Tibial nerve (tissue), 3 donors: ENCODE results near the gene RUFY2.

ENCODE experiments used
- POLR2A ChIP-seq, 2 donors: fragments of 450-650 bp; IDR thresholded peaks; one replicate each; pipeline ENCODE4 v1.6.1; 2017; ENCODE audit warnings: antibody characterized with exemption in 2 of 2, mild to moderate bottlenecking in 2 of 2, moderate library complexity in 2 of 2
- TF ChIP-seq, protein P1 (sequence below), 5 experiments: fragments of 200-600 bp in 3 of 5; fragments of 450-650 bp in 2 of 5; sonication (generic) in 3 of 5; IDR thresholded peaks; one replicate each; pipeline ENCODE4 v1.5.1; 2016 to 2019; ENCODE audit warnings: antibody characterized with exemption in 5 of 5, mild to moderate bottlenecking in 3 of 5, moderate library complexity in 2 of 5

- no peak for TF ChIP-seq POLR2A (IDR thresholded peaks at IDR 0.05)
- TF ChIP-seq, protein P1, sequence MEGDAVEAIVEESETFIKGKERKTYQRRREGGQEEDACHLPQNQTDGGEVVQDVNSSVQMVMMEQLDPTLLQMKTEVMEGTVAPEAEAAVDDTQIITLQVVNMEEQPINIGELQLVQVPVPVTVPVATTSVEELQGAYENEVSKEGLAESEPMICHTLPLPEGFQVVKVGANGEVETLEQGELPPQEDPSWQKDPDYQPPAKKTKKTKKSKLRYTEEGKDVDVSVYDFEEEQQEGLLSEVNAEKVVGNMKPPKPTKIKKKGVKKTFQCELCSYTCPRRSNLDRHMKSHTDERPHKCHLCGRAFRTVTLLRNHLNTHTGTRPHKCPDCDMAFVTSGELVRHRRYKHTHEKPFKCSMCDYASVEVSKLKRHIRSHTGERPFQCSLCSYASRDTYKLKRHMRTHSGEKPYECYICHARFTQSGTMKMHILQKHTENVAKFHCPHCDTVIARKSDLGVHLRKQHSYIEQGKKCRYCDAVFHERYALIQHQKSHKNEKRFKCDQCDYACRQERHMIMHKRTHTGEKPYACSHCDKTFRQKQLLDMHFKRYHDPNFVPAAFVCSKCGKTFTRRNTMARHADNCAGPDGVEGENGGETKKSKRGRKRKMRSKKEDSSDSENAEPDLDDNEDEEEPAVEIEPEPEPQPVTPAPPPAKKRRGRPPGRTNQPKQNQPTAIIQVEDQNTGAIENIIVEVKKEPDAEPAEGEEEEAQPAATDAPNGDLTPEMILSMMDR (IDR thresholded peaks at IDR 0.05) = peak; percentile 33 to 58 (median 37)
Measured at GRCh38 chr10:68348265-68348741, 58.8 kb downstream of the RUFY2 start.
